ENCODE results near the gene PSTPIP1.

Gene PSTPIP1

DNA sequence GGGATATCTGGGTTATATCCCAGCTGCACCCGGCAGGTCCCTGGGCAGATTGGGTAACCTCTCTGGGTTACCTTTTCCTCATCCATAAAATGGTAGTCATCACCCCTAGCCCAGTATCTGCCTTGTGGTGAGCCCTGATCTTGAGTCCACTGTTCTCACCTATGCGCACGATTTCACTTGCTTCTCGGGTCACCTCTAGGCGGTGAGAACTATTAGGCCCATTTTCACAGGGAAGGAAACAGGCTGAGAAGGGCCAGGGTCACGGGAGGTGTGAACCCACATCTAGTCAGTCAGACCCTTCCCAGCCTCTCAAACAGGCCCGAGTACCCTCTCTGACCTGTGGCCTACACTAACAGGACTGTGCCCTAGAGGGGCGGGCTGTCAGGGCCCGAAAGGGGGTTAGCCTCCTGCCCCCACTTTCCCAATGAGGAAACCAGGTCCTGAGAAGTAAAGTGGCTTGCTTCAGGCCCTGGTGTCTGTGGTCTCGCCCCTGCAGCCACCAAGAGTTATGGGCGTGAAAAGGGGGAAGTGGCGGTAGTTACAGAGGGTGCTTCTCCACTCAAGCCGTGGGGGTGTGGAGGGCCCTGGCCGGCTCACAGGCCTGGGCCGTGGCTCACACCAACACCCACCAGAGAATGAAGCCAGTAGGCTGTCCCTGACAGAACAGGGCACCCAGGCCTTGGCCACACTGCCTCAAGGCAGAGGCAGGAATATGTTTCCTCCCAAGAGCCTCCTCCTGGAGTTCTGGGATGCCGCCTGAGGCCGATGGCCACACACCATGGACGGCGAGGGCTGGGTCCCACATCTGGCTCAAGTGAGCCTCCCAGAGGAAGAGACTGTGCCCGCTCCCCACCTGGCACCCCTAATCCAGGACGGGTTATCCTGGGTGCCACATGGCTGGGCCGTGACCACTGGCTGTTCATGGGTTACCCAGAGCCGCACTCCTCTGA lies 19.5 kb downstream of the PSTPIP1 start:
- Histone ChIP-seq H3K36me3 (ENCODE audit: insufficient read depth, low read length) (no peaks in the 10 kb centered on the region), H3K4me3 (ENCODE audit: low read depth, low read length) (no peak overlapping the region), H3K27ac (ENCODE audit: low read depth, low read length) (no peak overlapping the region), H2AFZ (ENCODE audit: low read length, unreplicated experiment) (no peak overlapping the region), H3K27me3 (ENCODE audit: insufficient read depth, low read length) (no peaks in the 10 kb centered on the region), H3K4me1 (ENCODE audit: control insufficient read depth, insufficient read depth, low read length, unreplicated experiment) (peaks cover 4% of the 10 kb centered on the region), H3K79me2 (ENCODE audit: control insufficient read depth, insufficient read depth, low read length, unreplicated experiment) (no peaks in the 10 kb centered on the region)

DNA sequence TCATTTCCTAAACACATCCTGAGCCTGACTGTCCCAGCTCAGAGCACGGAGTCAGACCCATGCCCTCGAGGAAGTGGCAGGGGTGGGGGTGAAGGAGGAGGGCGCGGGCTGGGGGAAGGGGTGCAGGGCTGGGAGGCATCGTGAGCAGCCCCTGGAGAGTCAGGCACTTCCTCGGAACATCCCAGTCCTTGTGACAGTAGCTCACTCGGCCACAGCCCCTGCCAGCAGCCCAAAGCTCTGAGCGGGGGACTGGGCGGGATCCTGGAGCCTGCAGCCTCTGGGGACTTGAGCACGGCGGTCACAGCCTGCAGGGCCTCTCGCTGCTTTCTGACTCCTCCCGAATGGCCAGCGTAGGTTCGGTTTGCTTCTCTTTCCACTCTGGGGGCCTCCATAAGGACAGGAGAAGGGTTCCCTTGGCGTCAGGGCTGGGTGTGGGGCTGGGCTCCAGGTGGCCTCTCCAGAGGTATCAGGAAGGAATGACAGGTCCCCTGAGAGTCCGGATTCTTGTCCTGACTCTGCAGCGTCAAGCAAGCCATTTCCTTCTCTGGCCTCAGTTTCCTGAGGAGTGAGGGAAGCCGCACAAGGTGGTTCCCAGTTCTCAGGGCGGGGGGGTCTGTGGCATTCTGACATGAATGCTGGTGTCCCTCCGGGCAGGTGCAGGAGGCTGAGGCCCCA lies 20.9 kb downstream of the PSTPIP1 start:
- Histone ChIP-seq H3K4me3 (ENCODE audit: low read depth, low read length) (no peak overlapping the region), H3K36me3 (ENCODE audit: insufficient read depth, low read length) (no peaks in the 10 kb centered on the region), H3K4me1 (ENCODE audit: control insufficient read depth, insufficient read depth, low read length, unreplicated experiment) (peaks cover 7% of the 10 kb centered on the region), H3K27me3 (ENCODE audit: insufficient read depth, low read length) (no peaks in the 10 kb centered on the region), H2AFZ (ENCODE audit: low read length, unreplicated experiment) (no peak overlapping the region), H3K27ac (ENCODE audit: low read depth, low read length) (no peak overlapping the region), H3K79me2 (ENCODE audit: control insufficient read depth, insufficient read depth, low read length, unreplicated experiment) (no peaks in the 10 kb centered on the region)

DNA sequence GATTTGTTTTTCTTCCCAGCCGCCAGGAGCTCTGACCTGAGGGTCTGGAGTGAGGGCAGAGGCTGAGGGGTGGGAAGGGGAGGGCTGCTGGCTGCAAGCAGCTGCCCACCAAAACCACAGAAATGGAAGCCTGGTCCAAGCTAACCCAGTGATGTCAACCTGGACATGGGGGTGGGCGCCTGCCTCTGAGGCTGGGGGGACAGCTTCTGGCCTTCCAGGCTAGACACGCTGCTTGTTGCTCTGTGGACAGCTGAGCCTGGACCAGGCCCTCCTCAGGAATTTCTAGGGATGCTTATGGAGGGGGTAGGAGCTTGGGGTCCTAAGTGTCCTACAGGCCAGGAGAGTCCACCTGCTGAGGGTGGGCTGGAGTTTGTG lies 21.4 kb downstream of the PSTPIP1 start:
- no peak overlapping the region for H3K27ac ChIP-seq (ENCODE audit: low read depth, low read length)
- no peak overlapping the region for H3K4me3 ChIP-seq (ENCODE audit: low read depth, low read length)
- peaks cover 9% of the 10 kb centered on the region for H3K4me1 ChIP-seq (ENCODE audit: control insufficient read depth, insufficient read depth, low read length, unreplicated experiment)
- H3K27me3 ChIP-seq (ENCODE audit: insufficient read depth, low read length), result no peaks in the 10 kb centered on the region
- no peaks in the 10 kb centered on the region for H3K79me2 ChIP-seq (ENCODE audit: control insufficient read depth, insufficient read depth, low read length, unreplicated experiment)
- no peak overlapping the region for H2AFZ ChIP-seq (ENCODE audit: low read length, unreplicated experiment)
- no peaks in the 10 kb centered on the region for H3K36me3 ChIP-seq (ENCODE audit: insufficient read depth, low read length)

DNA sequence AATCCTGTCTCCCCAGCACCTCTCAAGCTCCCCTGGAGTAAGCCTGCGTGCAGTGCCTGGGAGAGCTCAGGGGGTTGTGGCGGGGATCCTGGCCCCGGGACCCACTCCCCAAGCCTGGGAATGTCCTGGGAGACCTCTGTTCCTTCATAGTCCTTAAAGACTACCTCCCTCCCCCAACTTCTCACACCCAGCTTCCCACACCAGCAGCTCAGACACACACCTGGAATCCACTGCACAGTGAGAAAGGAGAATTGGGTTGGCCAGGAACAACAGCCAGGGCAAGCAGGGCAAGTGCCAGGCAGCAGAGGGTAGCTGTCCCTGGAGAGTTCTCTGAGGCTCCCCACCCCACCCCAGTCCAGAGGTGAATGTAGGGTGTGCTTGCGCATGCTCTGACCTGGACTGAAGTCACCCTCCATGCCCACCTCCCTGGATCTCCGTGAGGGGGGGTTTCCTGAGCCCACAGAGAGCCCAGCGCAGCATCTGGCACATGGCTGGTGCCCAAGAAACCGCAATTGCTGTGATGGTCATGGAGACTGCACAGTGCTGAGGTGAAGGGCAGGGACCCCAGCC lies 22.2 kb downstream of the PSTPIP1 start:
- Histone ChIP-seq H2AFZ (ENCODE audit: low read length, unreplicated experiment) (no peak overlapping the region), H3K27ac (ENCODE audit: low read depth, low read length) (no peak overlapping the region), H3K4me1 (ENCODE audit: control insufficient read depth, insufficient read depth, low read length, unreplicated experiment) (peaks cover 18% of the 10 kb centered on the region), H3K27me3 (ENCODE audit: insufficient read depth, low read length) (no peaks in the 10 kb centered on the region), H3K4me3 (ENCODE audit: low read depth, low read length) (no peak overlapping the region), H3K36me3 (ENCODE audit: insufficient read depth, low read length) (no peaks in the 10 kb centered on the region), H3K79me2 (ENCODE audit: control insufficient read depth, insufficient read depth, low read length, unreplicated experiment) (no peaks in the 10 kb centered on the region)

DNA sequence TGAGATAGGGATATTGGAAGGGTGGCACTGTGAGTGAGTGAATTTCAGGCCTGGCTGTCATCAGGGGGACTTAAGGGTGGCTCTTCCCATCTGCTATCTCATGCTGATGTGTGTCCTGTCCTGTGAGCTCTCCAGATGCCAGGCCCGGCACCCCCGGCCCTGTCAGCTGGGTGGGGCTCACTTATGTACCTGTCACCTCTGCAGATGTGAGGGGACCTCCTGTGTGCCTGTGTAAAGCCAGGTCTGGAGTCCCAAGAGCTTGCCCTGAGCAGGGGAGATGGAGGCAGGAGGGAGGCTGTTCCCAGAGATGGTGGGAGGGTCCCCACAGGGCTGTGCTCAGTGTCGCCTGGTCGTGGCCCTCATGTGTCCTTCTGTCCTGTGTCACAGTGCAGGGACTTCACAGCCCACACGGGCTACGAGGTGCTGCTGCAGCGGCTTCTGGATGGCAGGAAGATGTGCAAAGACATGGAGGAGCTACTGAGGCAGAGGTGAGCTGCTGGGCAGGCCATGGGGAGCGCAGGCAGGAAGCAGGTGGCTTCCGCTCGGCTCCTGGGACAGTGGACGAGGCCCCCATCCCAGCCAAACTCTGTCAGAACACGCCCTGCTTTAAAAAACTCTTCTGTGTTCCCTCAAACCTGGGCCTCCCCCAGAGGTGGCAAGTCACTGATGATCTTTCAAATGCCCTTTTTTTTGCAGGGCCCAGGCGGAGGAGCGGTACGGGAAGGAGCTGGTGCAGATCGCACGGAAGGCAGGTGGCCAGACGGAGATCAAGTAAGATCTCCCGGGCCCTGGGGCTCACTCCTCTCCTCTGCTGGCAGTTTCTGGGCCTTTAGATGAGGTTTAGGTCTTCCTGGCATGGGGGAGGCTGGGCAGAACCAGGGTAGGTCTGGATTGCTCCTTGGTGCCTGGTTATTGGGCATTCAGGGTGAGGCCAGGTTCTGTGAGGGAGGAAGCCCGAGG lies 23.1 kb downstream of the PSTPIP1 start:
- Histone ChIP-seq H3K36me3 (ENCODE audit: insufficient read depth, low read length) (no peaks in the 10 kb centered on the region), H3K27me3 (ENCODE audit: insufficient read depth, low read length) (no peaks in the 10 kb centered on the region), H2AFZ (ENCODE audit: low read length, unreplicated experiment) (no peak overlapping the region), H3K27ac (ENCODE audit: low read depth, low read length) (no peak overlapping the region), H3K79me2 (ENCODE audit: control insufficient read depth, insufficient read depth, low read length, unreplicated experiment) (no peaks in the 10 kb centered on the region), H3K4me1 (ENCODE audit: control insufficient read depth, insufficient read depth, low read length, unreplicated experiment) (peaks cover 24% of the 10 kb centered on the region), H3K4me3 (ENCODE audit: low read depth, low read length) (no peak overlapping the region)

DNA sequence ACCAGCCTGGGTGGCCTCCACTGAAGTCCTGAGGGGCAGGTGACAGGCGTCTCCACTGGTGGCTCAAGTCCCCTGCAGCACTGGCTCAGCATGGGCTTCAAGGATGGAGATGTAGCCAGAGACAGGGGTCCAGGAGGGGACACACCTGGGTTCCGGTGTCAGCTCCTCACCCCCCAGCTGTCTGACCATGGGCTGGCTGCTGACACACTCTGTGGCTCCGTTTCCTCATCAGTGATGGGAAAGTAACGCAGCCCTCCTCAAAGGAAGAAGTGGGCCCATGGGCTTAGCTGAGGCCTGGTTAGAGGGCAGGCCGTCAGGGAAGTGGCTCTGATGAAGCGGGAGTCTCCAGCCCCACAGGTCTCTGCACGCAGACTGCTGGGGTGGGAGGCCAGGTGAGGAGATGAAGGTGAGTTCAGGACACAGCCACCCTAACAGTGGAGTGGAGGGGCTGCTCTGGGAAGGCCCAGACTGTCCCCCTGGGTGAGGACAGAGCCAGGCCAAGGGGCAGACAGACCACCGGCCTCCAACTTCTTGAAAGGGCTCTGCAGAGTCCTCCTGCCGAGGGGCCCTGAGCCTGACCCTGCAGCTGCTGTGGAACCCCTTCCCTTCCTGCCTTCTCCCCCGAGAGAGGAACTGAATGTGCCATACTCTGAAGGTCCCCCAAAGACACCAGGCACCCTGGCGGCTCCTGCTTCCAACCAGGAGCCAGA lies 24.0 kb downstream of the PSTPIP1 start:
- Histone ChIP-seq H3K27ac (ENCODE audit: low read depth, low read length) (no peak overlapping the region), H3K27me3 (ENCODE audit: insufficient read depth, low read length) (no peaks in the 10 kb centered on the region), H3K36me3 (ENCODE audit: insufficient read depth, low read length) (no peaks in the 10 kb centered on the region), H3K79me2 (ENCODE audit: control insufficient read depth, insufficient read depth, low read length, unreplicated experiment) (no peaks in the 10 kb centered on the region), H3K4me1 (ENCODE audit: control insufficient read depth, insufficient read depth, low read length, unreplicated experiment) (peaks cover 24% of the 10 kb centered on the region), H3K4me3 (ENCODE audit: low read depth, low read length) (no peak overlapping the region), H2AFZ (ENCODE audit: low read length, unreplicated experiment) (no peak overlapping the region)

DNA sequence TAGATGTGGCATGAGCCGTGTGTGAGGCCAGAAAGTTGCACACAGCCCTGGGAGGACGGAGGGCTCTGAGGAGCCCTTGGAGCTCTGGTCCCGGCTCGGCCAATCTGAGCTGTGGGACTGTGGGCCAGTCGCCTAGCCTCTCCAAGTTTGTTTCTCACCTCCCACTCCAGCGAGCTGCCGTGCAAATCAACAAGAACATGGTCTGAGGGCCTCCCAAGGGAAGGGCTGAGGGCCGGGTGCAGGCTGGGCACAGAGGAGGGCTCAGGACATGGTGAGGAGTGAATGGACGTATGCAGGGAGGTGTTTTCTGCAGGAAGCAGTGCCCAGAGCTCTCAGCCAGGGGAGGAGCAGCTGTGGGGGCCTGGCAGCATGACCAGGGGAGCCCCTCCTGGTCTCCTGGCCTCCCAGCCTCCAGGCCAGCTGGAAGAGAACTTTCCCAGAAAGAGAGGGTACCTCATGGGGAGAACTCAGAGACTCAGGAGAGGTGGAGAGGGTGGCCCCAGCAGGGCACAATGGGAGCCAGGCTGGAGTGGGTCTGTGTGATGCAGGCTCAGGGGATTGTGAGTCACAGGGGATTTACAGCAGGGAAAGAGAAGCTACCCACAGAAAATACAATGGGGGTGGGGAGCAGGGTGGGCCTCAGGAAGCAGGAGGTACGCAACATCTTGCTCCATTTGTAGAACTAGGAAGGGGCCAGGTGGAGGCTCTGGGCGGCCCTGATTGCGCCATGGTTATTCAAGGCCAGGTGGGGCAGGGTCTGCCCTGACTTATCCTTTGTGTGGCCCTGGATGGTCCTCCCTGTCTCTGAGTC lies 24.8 kb downstream of the PSTPIP1 start:
- Histone ChIP-seq H3K79me2 (ENCODE audit: control insufficient read depth, insufficient read depth, low read length, unreplicated experiment) (no peaks in the 10 kb centered on the region), H3K36me3 (ENCODE audit: insufficient read depth, low read length) (no peaks in the 10 kb centered on the region), H3K27me3 (ENCODE audit: insufficient read depth, low read length) (no peaks in the 10 kb centered on the region), H3K4me1 (ENCODE audit: control insufficient read depth, insufficient read depth, low read length, unreplicated experiment) (peaks cover 24% of the 10 kb centered on the region), H3K27ac (ENCODE audit: low read depth, low read length) (no peak overlapping the region), H2AFZ (ENCODE audit: low read length, unreplicated experiment) (no peak overlapping the region), H3K4me3 (ENCODE audit: low read depth, low read length) (no peak overlapping the region)

DNA sequence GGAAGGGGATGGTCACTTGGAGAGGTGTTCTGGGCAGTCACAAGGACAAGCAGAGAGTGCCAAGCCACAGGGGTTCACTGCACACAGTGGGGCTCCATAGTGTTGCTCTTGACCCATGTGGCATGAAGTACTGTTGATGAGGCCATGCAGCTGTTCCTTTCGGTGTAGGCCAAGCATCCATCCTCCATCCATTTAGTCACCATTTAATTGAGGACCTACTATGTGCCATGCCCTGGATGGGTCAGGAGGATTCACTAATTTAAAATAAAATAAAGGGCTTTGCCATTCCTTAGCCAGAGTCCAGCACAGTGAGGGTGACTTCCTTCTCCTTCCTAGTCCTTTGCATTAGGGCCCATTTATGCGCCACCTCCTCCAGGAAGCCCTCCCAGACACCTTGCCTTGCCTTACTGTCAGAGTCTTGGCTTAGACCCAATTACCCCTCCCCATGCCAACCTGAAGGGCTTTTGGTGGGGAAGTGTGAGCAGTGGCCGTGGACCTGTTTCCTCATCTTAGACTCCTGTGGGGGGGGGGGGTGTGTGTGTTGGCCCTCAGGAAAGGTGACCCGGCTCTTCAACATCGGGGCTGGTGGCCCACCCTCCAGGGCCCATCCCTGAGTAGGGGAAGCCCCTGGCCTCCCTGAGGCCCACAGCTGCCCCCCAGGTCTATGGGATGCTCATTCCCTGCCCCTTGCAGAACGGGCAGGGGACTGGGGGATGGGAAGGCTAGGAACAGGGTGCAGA lies 25.6 kb downstream of the PSTPIP1 start:
- Histone ChIP-seq H3K79me2 (ENCODE audit: control insufficient read depth, insufficient read depth, low read length, unreplicated experiment) (no peaks in the 10 kb centered on the region), H3K4me1 (ENCODE audit: control insufficient read depth, insufficient read depth, low read length, unreplicated experiment) (peaks cover 24% of the 10 kb centered on the region), H3K36me3 (ENCODE audit: insufficient read depth, low read length) (no peaks in the 10 kb centered on the region), H3K4me3 (ENCODE audit: low read depth, low read length) (no peak overlapping the region), H2AFZ (ENCODE audit: low read length, unreplicated experiment) (no peak overlapping the region), H3K27ac (ENCODE audit: low read depth, low read length) (no peak overlapping the region), H3K27me3 (ENCODE audit: insufficient read depth, low read length) (no peaks in the 10 kb centered on the region)

DNA sequence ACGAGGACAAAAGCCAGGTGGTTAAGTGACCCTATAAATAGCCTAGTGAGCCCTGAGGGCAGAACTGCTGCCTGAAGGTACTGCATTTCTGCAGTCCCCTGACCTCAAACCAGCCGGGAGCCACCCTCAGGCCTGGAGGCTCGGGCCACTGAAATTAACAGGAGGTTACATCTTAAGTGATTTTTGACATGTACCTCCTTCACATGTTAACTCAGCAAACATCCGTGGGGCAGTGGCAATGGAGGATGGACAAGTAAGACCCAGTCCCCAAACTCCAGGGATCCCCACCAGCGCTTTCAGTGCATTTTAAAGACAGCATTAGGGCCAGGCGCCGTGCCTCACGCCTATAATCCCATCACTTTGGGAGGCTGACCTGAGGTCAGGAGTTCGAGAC lies 26.2 kb downstream of the PSTPIP1 start:
- Histone ChIP-seq H2AFZ (ENCODE audit: low read length, unreplicated experiment) (no peak overlapping the region), H3K27ac (ENCODE audit: low read depth, low read length) (no peak overlapping the region), H3K4me1 (ENCODE audit: control insufficient read depth, insufficient read depth, low read length, unreplicated experiment) (peaks cover 24% of the 10 kb centered on the region), H3K36me3 (ENCODE audit: insufficient read depth, low read length) (no peaks in the 10 kb centered on the region), H3K27me3 (ENCODE audit: insufficient read depth, low read length) (no peaks in the 10 kb centered on the region), H3K4me3 (ENCODE audit: low read depth, low read length) (no peak overlapping the region), H3K79me2 (ENCODE audit: control insufficient read depth, insufficient read depth, low read length, unreplicated experiment) (no peaks in the 10 kb centered on the region)

Measured in ACC112 (cell line).